ENCODE results near the gene TRIM63. TPM values are rescaled to one million over a fixed set of nuclear protein-coding genes. Genes with fewer than 3 reads are reported as not detected.

The TRIM63 gene
- total RNA-seq, 2 donors from 2014 or later: not detected

GRCh38 chr1:26066857-26067256 lies 573 bp downstream of the TRIM63 start:
- no peaks in the 10 kb centered on the region for H3K27me3 Mint-ChIP-seq (ENCODE audit: insufficient read depth)
- Histone ChIP-seq H3K4me3 (ENCODE audit: low read length) (no peak overlapping the region), H3K9ac (ENCODE audit: extremely low read depth, low read length, poor library complexity, severe bottlenecking) (no peak overlapping the region), H3K9me3 (ENCODE audit: control insufficient read depth, low read length) (no peaks in the 10 kb centered on the region), H3K27ac (ENCODE audit: low read depth, low read length) (no peak overlapping the region), H3K36me3 (ENCODE audit: control insufficient read depth, insufficient read depth, low read length) (no peaks in the 10 kb centered on the region), H3K27me3 (ENCODE audit: control insufficient read depth, insufficient read depth, low read length, poor library complexity, severe bottlenecking) (no peaks in the 10 kb centered on the region), H3K4me1 (ENCODE audit: control insufficient read depth, insufficient read depth, low read length) (peaks cover 5% of the 10 kb centered on the region)
- no peak overlapping the region for H3K4me3 Mint-ChIP-seq
- H3K27ac Mint-ChIP-seq: peak overlapping the region; percentile 53
- 56 to 75% methylated on average over 1 to 4 of the region's 4 CpGs for WGBS, 2 experiments (ENCODE audit: insufficient coverage in 1 of 2, insufficient read length in 1 of 2)
- no peaks in the 10 kb centered on the region for H3K36me3 Mint-ChIP-seq (ENCODE audit: low read depth)
- H3K4me1 Mint-ChIP-seq: peaks cover 20% of the 10 kb centered on the region
- H3K9me3 Mint-ChIP-seq: no peaks in the 10 kb centered on the region
- TF ChIP-seq, protein P1, sequence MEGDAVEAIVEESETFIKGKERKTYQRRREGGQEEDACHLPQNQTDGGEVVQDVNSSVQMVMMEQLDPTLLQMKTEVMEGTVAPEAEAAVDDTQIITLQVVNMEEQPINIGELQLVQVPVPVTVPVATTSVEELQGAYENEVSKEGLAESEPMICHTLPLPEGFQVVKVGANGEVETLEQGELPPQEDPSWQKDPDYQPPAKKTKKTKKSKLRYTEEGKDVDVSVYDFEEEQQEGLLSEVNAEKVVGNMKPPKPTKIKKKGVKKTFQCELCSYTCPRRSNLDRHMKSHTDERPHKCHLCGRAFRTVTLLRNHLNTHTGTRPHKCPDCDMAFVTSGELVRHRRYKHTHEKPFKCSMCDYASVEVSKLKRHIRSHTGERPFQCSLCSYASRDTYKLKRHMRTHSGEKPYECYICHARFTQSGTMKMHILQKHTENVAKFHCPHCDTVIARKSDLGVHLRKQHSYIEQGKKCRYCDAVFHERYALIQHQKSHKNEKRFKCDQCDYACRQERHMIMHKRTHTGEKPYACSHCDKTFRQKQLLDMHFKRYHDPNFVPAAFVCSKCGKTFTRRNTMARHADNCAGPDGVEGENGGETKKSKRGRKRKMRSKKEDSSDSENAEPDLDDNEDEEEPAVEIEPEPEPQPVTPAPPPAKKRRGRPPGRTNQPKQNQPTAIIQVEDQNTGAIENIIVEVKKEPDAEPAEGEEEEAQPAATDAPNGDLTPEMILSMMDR (conservative IDR thresholded peaks at IDR 0.05): no peak
- DNase-seq: peak; percentile 76

DNA sequence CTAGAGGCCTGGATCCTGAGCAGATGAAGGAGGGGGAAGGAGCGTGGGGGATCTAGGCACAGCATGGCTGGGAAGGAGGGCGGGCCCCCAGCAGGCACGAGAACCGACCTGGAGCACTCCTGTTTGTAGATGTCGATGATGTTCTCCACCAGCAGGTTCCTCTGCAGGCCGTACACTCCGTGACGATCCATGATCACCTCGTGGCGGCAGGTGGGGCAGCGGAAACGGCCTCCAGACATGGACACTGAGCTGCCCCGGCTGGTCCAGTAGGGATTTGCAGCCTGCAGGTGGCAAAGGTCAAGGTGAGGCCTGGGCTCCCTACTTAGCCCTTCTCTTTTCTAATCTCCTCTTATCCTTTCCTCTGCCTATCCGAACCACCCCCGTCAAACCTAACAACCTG lies 1.3 kb downstream of the TRIM63 start:
- no peak overlapping the region for H3K9ac ChIP-seq (ENCODE audit: extremely low read depth, low read length, poor library complexity, severe bottlenecking)
- no peaks in the 10 kb centered on the region for H3K36me3 ChIP-seq (ENCODE audit: control insufficient read depth, insufficient read depth, low read length)
- Mint-ChIP-seq H3K4me1 (peaks cover 20% of the 10 kb centered on the region), H3K27ac (no peak overlapping the region), H3K36me3 (ENCODE audit: low read depth) (no peaks in the 10 kb centered on the region), H3K9me3 (no peaks in the 10 kb centered on the region), H3K27me3 (ENCODE audit: insufficient read depth) (no peaks in the 10 kb centered on the region), H3K4me3 (no peak overlapping the region)
- H3K4me1 ChIP-seq (ENCODE audit: control insufficient read depth, insufficient read depth, low read length): peaks cover 5% of the 10 kb centered on the region
- H3K9me3 ChIP-seq (ENCODE audit: control insufficient read depth, low read length): no peaks in the 10 kb centered on the region
- H3K4me3 ChIP-seq (ENCODE audit: low read length): no peak overlapping the region
- 90 to 92% methylated on average over 13 to 15 of the region's 15 CpGs for WGBS, 2 experiments (ENCODE audit: insufficient coverage in 1 of 2, insufficient read length in 1 of 2)
- H3K27me3 ChIP-seq (ENCODE audit: control insufficient read depth, insufficient read depth, low read length, poor library complexity, severe bottlenecking): no peaks in the 10 kb centered on the region
- no peak overlapping the region for H3K27ac ChIP-seq (ENCODE audit: low read depth, low read length)
- TF ChIP-seq, protein P1 (conservative IDR thresholded peaks at IDR 0.05): no peak
- no peak for DNase-seq

DNA sequence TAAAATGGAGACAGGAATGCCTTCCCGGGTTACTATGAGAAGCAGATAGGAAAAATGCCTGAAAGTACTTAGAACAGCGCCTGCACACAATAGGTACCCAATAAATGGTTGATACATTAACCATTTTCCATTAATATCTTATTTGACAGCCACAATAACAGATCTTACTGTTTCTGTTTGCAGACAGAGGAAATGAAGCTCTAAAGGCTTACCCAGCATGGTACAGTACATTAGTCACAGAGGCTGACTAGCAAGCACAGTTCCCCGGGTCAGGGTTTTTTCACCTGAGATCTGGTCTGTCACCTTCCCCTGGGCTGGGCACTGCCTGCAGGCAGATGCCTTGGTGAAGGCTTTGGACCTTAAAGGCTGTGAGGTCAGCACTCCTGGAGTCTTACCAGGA lies 2.9 kb downstream of the TRIM63 start:
- no peaks in the 10 kb centered on the region for H3K9me3 Mint-ChIP-seq
- no peak overlapping the region for H3K4me3 Mint-ChIP-seq
- TF ChIP-seq, protein P1 (conservative IDR thresholded peaks at IDR 0.05): no peak
- H3K4me3 ChIP-seq (ENCODE audit: low read length): no peak overlapping the region
- no peak overlapping the region for H3K27ac Mint-ChIP-seq
- H3K36me3 Mint-ChIP-seq (ENCODE audit: low read depth): no peaks in the 10 kb centered on the region
- H3K4me1 Mint-ChIP-seq: peaks cover 25% of the 10 kb centered on the region
- no peaks in the 10 kb centered on the region for H3K9me3 ChIP-seq (ENCODE audit: control insufficient read depth, low read length)
- no peak overlapping the region for H3K9ac ChIP-seq (ENCODE audit: extremely low read depth, low read length, poor library complexity, severe bottlenecking)
- no peak overlapping the region for H3K27ac ChIP-seq (ENCODE audit: low read depth, low read length)
- no peak for DNase-seq
- no peaks in the 10 kb centered on the region for H3K36me3 ChIP-seq (ENCODE audit: control insufficient read depth, insufficient read depth, low read length)
- peaks cover 5% of the 10 kb centered on the region for H3K4me1 ChIP-seq (ENCODE audit: control insufficient read depth, insufficient read depth, low read length)
- WGBS, 2 experiments (ENCODE audit: insufficient coverage in 1 of 2, insufficient read length in 1 of 2): 85 to 88% methylated on average over 2 to 3 of the region's 3 CpGs
- peaks cover 4% of the 10 kb centered on the region for H3K27me3 Mint-ChIP-seq (ENCODE audit: insufficient read depth)
- no peaks in the 10 kb centered on the region for H3K27me3 ChIP-seq (ENCODE audit: control insufficient read depth, insufficient read depth, low read length, poor library complexity, severe bottlenecking)

All from endodermal cell (in vitro differentiated cells).